H9 (cell line): Measurements from ENCODE around the gene SIGLEC7. TPM values are rescaled to one million over a fixed set of nuclear protein-coding genes. Genes with fewer than 3 reads are reported as not detected.

ENCODE experiments used
- DNase-seq: peaks from one replicate; pipeline ENCODE4 v3.0.0-alpha.2; 2017
- H2AFZ ChIP-seq: one replicate; pipeline ENCODE4 v1.6.1; 2013; ENCODE audit warnings: mild to moderate bottlenecking, low read length, control low read depth, moderate library complexity
- H2AK5ac ChIP-seq: 2 replicates; pipeline ENCODE4 v1.6.1; 2013; ENCODE audit warnings: low read length, control low read depth, mixed read lengths; ENCODE audit not compliant: insufficient read length
- H2BK120ac ChIP-seq: one replicate; pipeline ENCODE4 v1.6.1; 2013; ENCODE audit warnings: low read depth, mild to moderate bottlenecking, low read length, control low read depth, inconsistent platforms; ENCODE audit not compliant: poor library complexity, severe bottlenecking
- H2BK12ac ChIP-seq: 2 replicates; pipeline ENCODE4 v1.6.1; 2013; ENCODE audit warnings: low read length, control low read depth, mixed read lengths, low read depth; ENCODE audit not compliant: insufficient read length
- H2BK15ac ChIP-seq: 2 replicates; pipeline ENCODE4 v1.6.1; 2013; ENCODE audit warnings: low read depth, low read length, control low read depth
- H2BK20ac ChIP-seq: one replicate; pipeline ENCODE4 v1.6.1; 2013; ENCODE audit warnings: low read depth, mild to moderate bottlenecking, low read length, control low read depth, inconsistent platforms; ENCODE audit not compliant: poor library complexity, severe bottlenecking
- H2BK5ac ChIP-seq: 2 replicates; pipeline ENCODE4 v1.6.1; 2013; ENCODE audit warnings: low read length, control low read depth, mixed read lengths; ENCODE audit not compliant: insufficient read length
- H3K14ac ChIP-seq: 2 replicates; pipeline ENCODE4 v1.6.1; 2013; ENCODE audit warnings: low read length, control low read depth; ENCODE audit not compliant: insufficient read depth
- H3K18ac ChIP-seq: 2 replicates; pipeline ENCODE4 v1.6.1; 2013; ENCODE audit warnings: low read depth, mild to moderate bottlenecking, mixed read lengths, low read length, control low read depth; ENCODE audit not compliant: insufficient read length
- H3K23ac ChIP-seq: 2 replicates; pipeline ENCODE4 v1.6.1; 2013; ENCODE audit warnings: low read length, control low read depth, mixed read lengths, low read depth; ENCODE audit not compliant: insufficient read length
- H3K23me2 ChIP-seq: 2 replicates; pipeline ENCODE4 v1.6.1; 2013; ENCODE audit warnings: low read depth, mild to moderate bottlenecking, mixed read lengths, low read length, control low read depth; ENCODE audit not compliant: insufficient read length, poor library complexity, severe bottlenecking
- H3K27ac ChIP-seq: 2 replicates; pipeline ENCODE4 v1.5.1; 2013; ENCODE audit warnings: low read length, control low read depth, mixed read lengths, low read depth; ENCODE audit not compliant: insufficient read length
- H3K27me3 ChIP-seq: 2 replicates; pipeline ENCODE4 v1.6.1; 2013; ENCODE audit warnings: low read length, control low read depth, inconsistent platforms; ENCODE audit not compliant: insufficient read depth
- H3K4ac ChIP-seq: 2 replicates; pipeline ENCODE4 v1.6.1; 2013; ENCODE audit warnings: low read depth, mild to moderate bottlenecking, control low read depth, inconsistent platforms, low read length, moderate library complexity
- H3K4me1 ChIP-seq: 2 replicates; pipeline ENCODE4 v1.6.1; 2013; ENCODE audit warnings: low read length, control low read depth, inconsistent platforms; ENCODE audit not compliant: insufficient read depth
- H3K4me2 ChIP-seq: 2 replicates; pipeline ENCODE4 v1.6.1; 2013; ENCODE audit warnings: low read length, control low read depth, mixed read lengths; ENCODE audit not compliant: insufficient read length, insufficient read depth
- H3K56ac ChIP-seq: 2 replicates; pipeline ENCODE4 v1.6.1; 2013; ENCODE audit warnings: low read depth, mild to moderate bottlenecking, mixed read lengths, low read length, control low read depth; ENCODE audit not compliant: insufficient read length
- H3K79me1 ChIP-seq: 2 replicates; pipeline ENCODE4 v1.6.1; 2013; ENCODE audit warnings: low read depth, mild to moderate bottlenecking, moderate library complexity, low read length, control low read depth, inconsistent platforms; ENCODE audit not compliant: insufficient read depth, poor library complexity, severe bottlenecking
- H3K79me2 ChIP-seq: 2 replicates; pipeline ENCODE4 v1.6.1; 2013; ENCODE audit warnings: low read length, control low read depth, inconsistent platforms; ENCODE audit not compliant: insufficient read depth
- H3K9ac ChIP-seq: 2 replicates; pipeline ENCODE4 v1.6.1; 2013; ENCODE audit warnings: low read length, control low read depth, mixed read lengths; ENCODE audit not compliant: insufficient read length; ENCODE audit errors: extremely low read depth
- H3K9me3 ChIP-seq: one replicate; pipeline ENCODE4 v1.6.1; 2013; ENCODE audit warnings: low read depth, low read length, inconsistent platforms; ENCODE audit not compliant: control insufficient read depth
- H3T11ph ChIP-seq: one replicate; pipeline ENCODE4 v1.6.1; 2013; ENCODE audit warnings: mild to moderate bottlenecking, low read length, control low read depth, inconsistent platforms
- H4K20me1 ChIP-seq: one replicate; pipeline ENCODE4 v1.6.1; 2013; ENCODE audit not compliant: control insufficient read depth, insufficient read length, insufficient read depth
- H4K5ac ChIP-seq: 2 replicates; pipeline ENCODE4 v1.6.1; 2013; ENCODE audit warnings: low read depth, mild to moderate bottlenecking, mixed read lengths, low read length, control low read depth; ENCODE audit not compliant: insufficient read length
- H4K8ac ChIP-seq: replicated peaks from 2 replicates; pipeline ENCODE4 v1.6.1; 2013; ENCODE audit warnings: low read length, control low read depth, mixed read lengths, low read depth; ENCODE audit not compliant: insufficient read length
- H4K91ac ChIP-seq: 2 replicates; pipeline ENCODE4 v1.6.1; 2013; ENCODE audit warnings: low read depth, mild to moderate bottlenecking, moderate library complexity, mixed read lengths, low read length, control low read depth; ENCODE audit not compliant: insufficient read length
- H3K27ac Mint-ChIP-seq, 3 experiments: 2 replicates in 2 of 3; 3 replicates in 1 of 3; pipeline ENCODE4 v1.8.0; 2020 to 2021; ENCODE audit warnings: mixed read lengths in 3 of 3, mild to moderate bottlenecking in 1 of 3, moderate library complexity in 1 of 3
- H3K27me3 Mint-ChIP-seq: 2 replicates; pipeline ENCODE4 v1.8.0; 2021; ENCODE audit warnings: low read depth, mild to moderate bottlenecking, moderate library complexity, mixed read lengths
- H3K36me3 Mint-ChIP-seq, 3 experiments: 2 replicates in 2 of 3; 3 replicates in 1 of 3; pipeline ENCODE4 v1.8.0; 2020 to 2021; ENCODE audit warnings: low read depth in 3 of 3, mixed read lengths in 3 of 3; ENCODE audit not compliant: insufficient read depth in 1 of 3
- H3K4me1 Mint-ChIP-seq, 2 experiments: 2 replicates each; pipeline ENCODE4 v1.8.0; 2020; ENCODE audit warnings: mixed read lengths in 2 of 2
- H3K4me3 Mint-ChIP-seq, 2 experiments: 2 replicates in 1 of 2; 3 replicates in 1 of 2; pipeline ENCODE4 v1.8.0; 2020 to 2021; ENCODE audit warnings: mild to moderate bottlenecking in 2 of 2, mixed read lengths in 2 of 2, moderate library complexity in 1 of 2
- H3K9me3 Mint-ChIP-seq, 2 experiments: 2 replicates in 1 of 2; 3 replicates in 1 of 2; pipeline ENCODE4 v1.8.0; 2020; ENCODE audit warnings: mild to moderate bottlenecking in 2 of 2, mixed read lengths in 2 of 2, moderate library complexity in 1 of 2
- CTCF ChIP-seq: fragments of 200-600 bp; sonication (generic); conservative IDR thresholded peaks from 3 replicates; pipeline ENCODE4 v1.8.0; 2021; ENCODE audit warnings: antibody characterized with exemption, mild to moderate bottlenecking
- WGBS: extraction: QIAGEN DNeasy Blood & Tissue Kit; methylation state at CpG from one replicate; pipeline ENCODE4 v1.1.7; 2013; ENCODE audit warnings: missing lambda C conversion rate, low lambda C conversion rate, mixed read lengths; ENCODE audit not compliant: insufficient read length; ENCODE audit errors: extremely low coverage; 5-methylcytosine and 5-hydroxymethylcytosine counted together
- total RNA-seq: library from RNA; stranded (reverse); gene quantifications from 2 replicates; pipeline ENCODE4 v1.2.1, GENCODE V29; 2021

SIGLEC7 gene
- total RNA-seq, 1 experiment from 2014 or later: not detected

GRCh38 chr19:51120160-51120559 lies 21.9 kb upstream of the SIGLEC7 start:
- TF ChIP-seq CTCF: no peak
- H3K27me3 Mint-ChIP-seq: peaks cover 29% of the 10 kb centered on the region

More at GRCh38 chr19:51120160-51120559, 21.9 kb upstream of the SIGLEC7 start:
- Histone ChIP-seq H2BK120ac (no peak overlapping the region), H2BK12ac (no peak overlapping the region), H3K23me2 (no peaks in the 10 kb centered on the region), H3K79me1 (no peaks in the 10 kb centered on the region), H3K14ac (no peak overlapping the region), H4K20me1 (no peaks in the 10 kb centered on the region), H3K23ac (no peak overlapping the region), H2AK5ac (no peak overlapping the region), H3K4me2 (no peak overlapping the region), H3K9me3 (no peaks in the 10 kb centered on the region), H4K5ac (no peak overlapping the region), H3K18ac (no peak overlapping the region), H3K9ac (no peak overlapping the region), H3K79me2 (no peaks in the 10 kb centered on the region), H2BK15ac (no peak overlapping the region), H3K27ac (no peak overlapping the region), H4K91ac (no peak overlapping the region), H2AFZ (no peak overlapping the region), H4K8ac (no peak overlapping the region), H2BK20ac (no peak overlapping the region), H3T11ph (no peak overlapping the region), H3K56ac (no peak overlapping the region), H3K27me3 (no peaks in the 10 kb centered on the region), H2BK5ac (no peak overlapping the region), H3K4ac (no peak overlapping the region), H3K4me1 (no peaks in the 10 kb centered on the region)
- Mint-ChIP-seq H3K4me1 (peaks cover 5 to 8% of the 10 kb centered on the region in 2 experiments; a peak in 3 of 4 replicates), H3K4me3 (no peak overlapping the region), H3K36me3 (no peaks in the 10 kb centered on the region), H3K9me3 (no peaks in the 10 kb centered on the region), H3K27ac (no peak overlapping the region)
- no CpG with 5 or more reads among the region's 6 CpGs for WGBS
- DNase-seq: no peak
